GM12873 (cell line): ENCODE data around the gene LENEP.

ENCODE experiments used
- TF ChIP-seq, protein P1 (sequence below): IDR thresholded peaks from 2 replicates; pipeline ENCODE4 v1.5.1; 2012; ENCODE audit warnings: low read depth, mild to moderate bottlenecking, moderate library complexity, low read length, control low read depth; ENCODE audit not compliant: insufficient read depth; ENCODE audit errors: missing control alignments

The LENEP gene

DNA sequence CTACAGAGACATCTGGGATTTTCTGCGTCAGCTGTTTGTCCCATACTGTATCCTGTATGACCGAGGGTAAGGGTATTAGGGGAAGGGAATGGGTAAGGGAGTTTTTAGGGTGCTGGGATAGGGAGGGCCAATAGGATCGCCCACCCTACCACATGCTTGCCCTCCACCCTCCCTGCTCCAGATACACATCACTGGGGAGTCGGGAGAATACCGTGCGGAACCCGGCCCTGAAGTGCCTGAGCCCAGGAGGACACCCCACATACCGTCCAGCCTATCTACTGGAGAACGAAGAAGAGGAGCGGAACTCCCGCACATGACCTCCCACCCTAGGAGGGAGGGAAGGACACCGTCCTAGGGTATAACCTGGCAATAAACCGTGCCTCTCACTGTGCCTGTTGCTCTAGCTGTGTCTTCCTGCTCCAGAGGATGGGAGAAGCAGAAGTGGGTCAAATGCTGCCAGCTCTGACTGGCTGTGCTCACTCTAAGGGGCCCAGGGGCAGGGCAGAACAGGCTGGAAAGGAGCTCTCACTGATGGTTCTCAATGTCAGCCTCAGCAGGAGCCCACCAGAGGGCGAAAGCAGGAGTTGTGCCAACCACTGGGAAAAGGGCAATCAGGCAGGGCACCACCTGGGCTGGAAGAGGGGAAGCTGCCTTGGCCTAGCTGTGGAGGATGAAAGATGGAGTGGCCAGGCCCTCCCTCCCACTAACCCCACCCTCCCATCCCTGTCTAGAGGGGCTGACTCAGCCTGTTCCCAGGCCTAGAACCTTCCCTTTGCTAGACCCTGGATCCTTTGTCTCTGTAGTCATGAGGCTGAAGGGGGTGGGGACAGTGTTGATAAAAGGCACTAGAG is 440 bp upstream of the LENEP start:
- TF ChIP-seq, protein P1, sequence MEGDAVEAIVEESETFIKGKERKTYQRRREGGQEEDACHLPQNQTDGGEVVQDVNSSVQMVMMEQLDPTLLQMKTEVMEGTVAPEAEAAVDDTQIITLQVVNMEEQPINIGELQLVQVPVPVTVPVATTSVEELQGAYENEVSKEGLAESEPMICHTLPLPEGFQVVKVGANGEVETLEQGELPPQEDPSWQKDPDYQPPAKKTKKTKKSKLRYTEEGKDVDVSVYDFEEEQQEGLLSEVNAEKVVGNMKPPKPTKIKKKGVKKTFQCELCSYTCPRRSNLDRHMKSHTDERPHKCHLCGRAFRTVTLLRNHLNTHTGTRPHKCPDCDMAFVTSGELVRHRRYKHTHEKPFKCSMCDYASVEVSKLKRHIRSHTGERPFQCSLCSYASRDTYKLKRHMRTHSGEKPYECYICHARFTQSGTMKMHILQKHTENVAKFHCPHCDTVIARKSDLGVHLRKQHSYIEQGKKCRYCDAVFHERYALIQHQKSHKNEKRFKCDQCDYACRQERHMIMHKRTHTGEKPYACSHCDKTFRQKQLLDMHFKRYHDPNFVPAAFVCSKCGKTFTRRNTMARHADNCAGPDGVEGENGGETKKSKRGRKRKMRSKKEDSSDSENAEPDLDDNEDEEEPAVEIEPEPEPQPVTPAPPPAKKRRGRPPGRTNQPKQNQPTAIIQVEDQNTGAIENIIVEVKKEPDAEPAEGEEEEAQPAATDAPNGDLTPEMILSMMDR, result peak; percentile 11

DNA sequence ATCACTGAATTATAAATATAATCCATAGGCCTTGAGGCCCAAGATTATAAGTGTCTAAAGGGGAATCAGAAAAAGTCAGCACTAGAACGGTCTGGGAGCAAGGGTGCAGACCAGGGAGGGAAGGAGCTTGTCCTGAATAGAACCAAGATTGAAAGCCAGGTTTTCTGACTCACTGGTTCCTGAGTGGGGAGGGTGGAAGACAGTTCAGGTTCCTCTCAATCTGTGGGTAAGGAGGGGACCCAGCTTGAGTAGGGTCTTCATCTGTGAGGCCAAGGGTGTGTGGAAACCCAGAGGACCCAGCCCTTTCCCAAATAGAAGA is 842 bp downstream of the LENEP start:
- TF ChIP-seq, protein P1, result no peak

DNA sequence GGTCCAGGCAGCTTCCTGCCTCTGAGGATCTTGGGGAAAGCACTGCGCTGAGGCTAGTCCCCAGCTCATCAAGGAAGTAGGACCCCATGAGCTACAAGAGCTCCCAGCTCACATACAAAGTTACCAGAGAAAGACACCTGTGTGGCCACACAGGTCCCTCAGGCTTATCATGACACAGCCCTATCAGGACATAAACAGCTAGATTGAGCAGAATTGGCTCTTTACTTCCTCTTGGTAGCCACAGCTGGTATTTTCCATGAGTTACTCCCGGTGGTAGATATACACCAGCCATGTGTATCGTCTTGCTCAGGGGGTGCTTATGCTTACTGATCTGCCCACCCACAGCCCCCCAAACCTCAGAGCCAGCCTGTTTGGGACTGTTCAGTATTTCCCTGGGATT is 1.2 kb downstream of the LENEP start:
- TF ChIP-seq, protein P1, result no peak

DNA sequence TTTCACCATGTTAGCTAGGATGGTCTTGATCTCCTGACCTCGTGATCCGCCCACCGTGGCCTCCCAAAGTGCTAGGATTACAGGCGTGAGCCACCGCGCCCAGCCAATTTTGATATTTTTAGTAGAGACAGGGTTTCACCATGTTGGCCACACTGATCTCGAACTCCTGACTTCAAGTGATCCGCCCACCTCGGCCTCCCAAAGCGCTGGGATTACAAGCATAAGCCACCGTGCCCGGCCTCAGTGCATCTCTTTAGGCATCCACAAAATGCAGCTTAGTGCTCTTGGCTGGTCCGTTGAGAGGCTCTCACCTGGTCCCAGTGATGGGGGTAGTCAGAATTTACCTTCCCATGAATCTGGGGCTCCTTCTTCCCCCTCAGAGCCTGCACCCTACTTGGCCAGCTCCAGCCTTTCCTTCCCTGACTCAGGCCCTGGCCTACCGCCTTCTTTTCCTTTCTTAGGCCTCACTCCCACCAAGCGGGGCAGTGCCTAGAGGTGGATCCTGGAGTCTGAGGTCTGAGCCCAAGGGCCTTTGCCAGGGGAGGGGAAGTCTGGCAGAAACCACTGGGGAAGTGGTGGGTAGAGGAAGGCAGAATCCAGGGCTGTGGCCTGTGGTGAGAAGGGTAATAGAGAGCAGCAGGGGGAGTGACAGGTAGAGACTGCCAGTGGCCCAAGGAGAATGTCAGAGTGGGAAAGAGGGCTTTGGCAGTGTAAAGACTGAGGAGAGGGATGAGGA is 3.7 kb downstream of the LENEP start:
- TF ChIP-seq, protein P1, result no peak

DNA sequence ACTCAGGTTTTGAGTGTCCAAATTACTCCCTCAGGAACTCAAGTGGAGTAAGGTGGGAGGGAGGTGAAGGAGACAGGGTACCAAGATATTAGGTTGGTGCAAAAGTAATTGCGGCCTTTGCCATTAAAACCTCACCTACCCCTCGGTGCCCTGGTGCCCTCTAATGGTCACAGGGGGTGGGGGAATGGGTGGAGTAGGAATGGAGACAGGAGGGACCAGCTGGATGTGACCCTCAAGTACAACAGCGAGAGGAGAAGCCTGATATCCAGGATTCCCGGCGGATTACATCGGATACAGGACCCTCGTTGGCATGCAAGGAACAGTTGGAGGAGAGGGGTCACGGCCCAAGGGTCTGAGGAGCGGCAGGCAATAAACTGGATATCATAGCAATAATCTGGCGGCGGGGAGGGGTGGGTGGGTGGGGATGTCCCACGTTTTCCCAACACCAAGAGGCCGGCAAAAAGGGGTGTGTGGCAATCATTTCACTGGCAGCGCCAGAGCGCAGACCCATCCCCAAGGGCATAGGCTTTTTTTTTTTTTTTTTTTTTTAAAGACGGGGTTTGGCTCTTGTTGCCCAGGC is 4.9 kb downstream of the LENEP start:
- TF ChIP-seq, protein P1, result peak; percentile 27

DNA sequence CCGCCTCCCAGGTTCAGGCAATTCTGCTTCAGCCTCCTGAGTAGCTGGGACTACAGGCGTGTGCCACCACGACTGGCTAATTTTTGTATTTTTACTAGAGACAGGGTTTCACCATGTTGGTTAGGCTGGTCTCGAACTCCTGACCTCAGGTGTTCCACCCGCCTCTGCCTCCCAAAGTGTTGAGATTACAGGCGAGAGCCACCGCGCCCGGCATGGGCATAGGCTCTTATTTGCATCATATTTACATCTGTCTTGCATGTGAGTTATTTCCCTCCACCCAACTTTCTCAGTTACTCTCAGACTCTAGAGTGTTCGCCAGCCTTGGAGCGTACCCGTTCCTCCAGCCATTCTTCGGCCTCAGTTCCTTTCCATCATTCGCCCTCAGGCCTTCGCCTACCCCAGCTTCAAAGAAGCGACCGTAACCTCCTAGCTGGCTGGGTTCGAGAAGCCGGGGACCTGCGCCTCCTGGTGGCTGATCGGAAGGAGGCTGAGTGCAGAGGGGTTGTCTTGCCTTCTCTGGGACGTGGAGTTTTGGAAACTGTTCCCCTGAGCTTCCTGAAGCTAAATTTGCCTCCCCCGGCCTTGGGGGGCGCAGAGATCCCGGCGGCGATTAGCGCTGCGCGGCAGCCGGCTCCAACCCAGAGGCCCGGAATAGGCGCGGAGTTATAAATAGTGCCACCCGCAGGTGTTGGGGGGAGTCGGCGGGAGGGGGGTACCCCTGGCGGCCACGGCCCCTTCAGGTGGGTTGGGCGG is 5.6 kb downstream of the LENEP start:
- TF ChIP-seq, protein P1, result peak; percentile 97
